PC-9 (cell line): ENCODE measurements around the gene CTRB2. TPM values are rescaled to one million over a fixed set of nuclear protein-coding genes. Genes with fewer than 3 reads are reported as not detected.

Experiments
- BruUV-seq: library from RNA; stranded (reverse); fragments of 400-500 nt; replicated peaks from 2 replicates; lab custom pipeline; 2021; lab: Mats Ljungman, UMichigan
- CTCF ChIA-PET: fragments of 300-600 bp; sonication (Branson Sonifier 250); formaldehyde crosslinking; loops from one replicate; lab custom pipeline; 2022; ENCODE audit warnings: antibody characterized with exemption; lab: Charles Lee
- POLR2A ChIA-PET: fragments of 300-600 bp; sonication (Branson Sonifier 250); formaldehyde crosslinking; loops from one replicate; lab custom pipeline; 2022; ENCODE audit warnings: antibody characterized with exemption; ENCODE audit not compliant: unreplicated experiment; lab: Charles Lee
- DNase-seq, 2 experiments: peaks; one replicate each; pipeline versions ENCODE4 v3.0.0 to v3.0.0-alpha.2; 2015 to 2022; ENCODE audit warnings: mixed read lengths in 1 of 2
- H2AFZ ChIP-seq: fragments of 200-600 bp; sonication (generic); 2 replicates; pipeline ENCODE4 v1.8.1; 2017; ENCODE audit warnings: antibody characterized with exemption
- H3F3A ChIP-seq: fragments of 200-600 bp; sonication (generic); 2 replicates; pipeline ENCODE4 v1.8.1; 2017; ENCODE audit warnings: antibody characterized with exemption, mild to moderate bottlenecking, low read depth; ENCODE audit not compliant: insufficient read depth
- H3K27ac ChIP-seq: fragments of 200-600 bp; sonication (generic); 2 replicates; pipeline ENCODE4 v1.6.1; 2016; ENCODE audit warnings: mixed run types
- H3K27me3 ChIP-seq: fragments of 200-600 bp; sonication (generic); 2 replicates; pipeline ENCODE4 v1.6.1; 2016; ENCODE audit warnings: low read depth, mixed run types; ENCODE audit not compliant: insufficient read depth
- H3K36me3 ChIP-seq: fragments of 200-600 bp; sonication (generic); 2 replicates; pipeline ENCODE4 v1.6.1; 2016; ENCODE audit warnings: low read depth, mixed run types
- H3K4me1 ChIP-seq: fragments of 200-600 bp; sonication (generic); replicated peaks from 2 replicates; pipeline ENCODE4 v1.6.1; 2016; ENCODE audit warnings: mixed run types; ENCODE audit not compliant: insufficient read depth
- H3K4me2 ChIP-seq: fragments of 200-600 bp; sonication (generic); 2 replicates; pipeline ENCODE4 v1.6.1; 2017; ENCODE audit warnings: mixed run types
- H3K4me3 ChIP-seq: fragments of 200-600 bp; sonication (generic); 2 replicates; pipeline ENCODE4 v1.6.1; 2016; ENCODE audit warnings: mixed run types
- H3K79me2 ChIP-seq: fragments of 200-600 bp; sonication (generic); 2 replicates; pipeline ENCODE4 v1.6.1; 2017; ENCODE audit warnings: low read depth, mixed run types
- H3K9me2 ChIP-seq: fragments of 200-600 bp; sonication (generic); 2 replicates; pipeline ENCODE4 v1.8.1; 2017; ENCODE audit warnings: mild to moderate bottlenecking; ENCODE audit not compliant: insufficient read depth
- H3K9me3 ChIP-seq: fragments of 200-600 bp; sonication (generic); 2 replicates; pipeline ENCODE4 v1.8.1; 2016; ENCODE audit warnings: low read depth; ENCODE audit not compliant: insufficient read depth
- H4K20me1 ChIP-seq: fragments of 200-600 bp; sonication (generic); 2 replicates; pipeline ENCODE4 v1.8.1; 2017; ENCODE audit not compliant: insufficient read depth
- EZH2 ChIP-seq: fragments of 200-600 bp; sonication (generic); IDR thresholded peaks from 2 replicates; pipeline ENCODE4 v1.8.0; 2017; ENCODE audit warnings: antibody characterized with exemption, low read depth
- intact Hi-C: fragments of 100-400 bp; cut with micrococcal nuclease; formaldehyde crosslinking; loops from one replicate; pipeline ENCODE4 v1.10.0; 2022; ENCODE audit not compliant: unreplicated experiment
- total RNA-seq: library from RNA; stranded (reverse); gene quantifications from 2 replicates; pipeline ENCODE4 v1.2.3, GENCODE V29; 2021
- TF ChIP-seq, protein P1 (sequence below): fragments of 200-600 bp; sonication (generic); conservative IDR thresholded peaks from 2 replicates; pipeline ENCODE4 v1.6.1; 2017; ENCODE audit warnings: mixed run types, antibody characterized with exemption, mild to moderate bottlenecking, moderate library complexity

CTRB2 gene
- total RNA-seq, 1 experiment from 2014 or later = not detected

DNA sequence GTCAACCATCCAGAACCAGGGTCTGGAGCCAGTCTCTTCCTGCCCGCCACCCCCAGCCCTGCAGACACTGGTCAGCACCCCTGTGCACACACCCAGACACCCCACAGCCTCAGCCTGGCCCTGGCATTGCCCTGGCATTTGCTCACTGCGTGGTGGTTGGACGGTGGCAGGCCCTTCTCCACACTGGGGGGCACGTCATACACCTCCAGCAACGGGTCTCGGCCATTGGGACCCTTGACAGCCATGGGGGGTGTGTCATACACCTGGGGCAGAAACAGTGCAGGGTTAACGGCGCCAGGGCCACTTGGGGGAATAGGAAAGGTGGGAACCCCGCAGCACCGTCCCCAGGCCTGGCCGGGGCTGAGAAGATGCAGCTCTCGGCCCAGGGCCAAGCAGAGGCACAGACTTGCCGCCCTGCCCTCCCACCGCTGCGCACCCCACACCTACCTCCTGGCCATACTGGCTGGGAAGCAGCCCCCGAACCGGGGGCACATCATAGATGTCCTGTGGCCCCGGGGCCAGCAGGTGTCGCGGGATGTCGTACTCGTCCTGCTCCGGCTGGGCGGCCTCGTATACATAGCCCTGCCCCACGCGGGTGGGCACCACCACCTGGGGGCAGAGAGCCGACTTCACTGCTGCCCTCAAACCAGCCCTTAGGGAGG is 29.9 kb upstream of the CTRB2 start:
- ChIA-PET CTCF (no interaction called here), POLR2A (interaction anchor here (0.7 kb wide), 1 partner anchor 227 kb away, joined by 4 read pairs; no protein-coding TSS in a partner anchor)
- Histone ChIP-seq H2AFZ (no peak overlapping the region), H3K4me1 (peaks cover 12% of the 10 kb centered on the region), H3K36me3 (0 out of 2 replicates have a peak, but pooled peaks cover 10% of the 10 kb centered on the region), H3K27me3 (no peaks in the 10 kb centered on the region), H3K4me2 (no peak overlapping the region), H3K4me3 (no peak overlapping the region), H3K9me2 (no peaks in the 10 kb centered on the region), H3K79me2 (peaks cover 33% of the 10 kb centered on the region), H4K20me1 (peaks cover 8% of the 10 kb centered on the region), H3K9me3 (no peaks in the 10 kb centered on the region), H3F3A (peaks cover 11% of the 10 kb centered on the region; the same call in 1 of the 2 replicates), H3K27ac (no peak overlapping the region)
- DNase-seq = no peak
- no peak for TF ChIP-seq EZH2
- TF ChIP-seq, protein P1, sequence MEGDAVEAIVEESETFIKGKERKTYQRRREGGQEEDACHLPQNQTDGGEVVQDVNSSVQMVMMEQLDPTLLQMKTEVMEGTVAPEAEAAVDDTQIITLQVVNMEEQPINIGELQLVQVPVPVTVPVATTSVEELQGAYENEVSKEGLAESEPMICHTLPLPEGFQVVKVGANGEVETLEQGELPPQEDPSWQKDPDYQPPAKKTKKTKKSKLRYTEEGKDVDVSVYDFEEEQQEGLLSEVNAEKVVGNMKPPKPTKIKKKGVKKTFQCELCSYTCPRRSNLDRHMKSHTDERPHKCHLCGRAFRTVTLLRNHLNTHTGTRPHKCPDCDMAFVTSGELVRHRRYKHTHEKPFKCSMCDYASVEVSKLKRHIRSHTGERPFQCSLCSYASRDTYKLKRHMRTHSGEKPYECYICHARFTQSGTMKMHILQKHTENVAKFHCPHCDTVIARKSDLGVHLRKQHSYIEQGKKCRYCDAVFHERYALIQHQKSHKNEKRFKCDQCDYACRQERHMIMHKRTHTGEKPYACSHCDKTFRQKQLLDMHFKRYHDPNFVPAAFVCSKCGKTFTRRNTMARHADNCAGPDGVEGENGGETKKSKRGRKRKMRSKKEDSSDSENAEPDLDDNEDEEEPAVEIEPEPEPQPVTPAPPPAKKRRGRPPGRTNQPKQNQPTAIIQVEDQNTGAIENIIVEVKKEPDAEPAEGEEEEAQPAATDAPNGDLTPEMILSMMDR = no peak
- intact Hi-C loops = no loop called here
- BruUV-seq = no TSS peak

DNA sequence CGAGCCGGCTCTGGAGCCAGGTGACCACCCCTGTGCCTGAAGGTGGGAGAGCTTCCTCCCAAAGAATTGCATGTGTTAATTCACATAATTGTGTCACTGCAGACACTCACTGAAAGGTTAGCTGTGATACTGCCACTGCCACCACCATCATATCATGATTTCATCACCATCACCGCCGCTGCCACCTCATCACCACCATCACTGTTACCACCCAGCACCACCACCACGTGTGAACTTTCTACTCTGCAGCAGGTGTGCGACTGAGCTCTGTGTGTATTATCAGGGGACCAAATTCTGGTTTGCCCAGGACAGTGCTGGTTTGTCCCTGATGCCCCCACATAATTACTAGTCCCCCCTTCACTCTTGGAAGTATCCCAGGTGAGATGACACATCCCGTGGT is 29.3 kb upstream of the CTRB2 start:
- no peak overlapping the region for H3K4me2 ChIP-seq
- no peak for DNase-seq
- H3K4me1 ChIP-seq = peaks cover 12% of the 10 kb centered on the region
- peaks cover 13% of the 10 kb centered on the region; the same call in 1 of the 2 replicates for H3K36me3 ChIP-seq
- H3K27me3 ChIP-seq = no peaks in the 10 kb centered on the region
- CTCF ChIA-PET = no interaction called here
- peaks cover 12% of the 10 kb centered on the region; the same call in 1 of the 2 replicates for H3F3A ChIP-seq
- H3K9me2 ChIP-seq = no peaks in the 10 kb centered on the region
- TF ChIP-seq EZH2 = no peak
- TF ChIP-seq, protein P1 = no peak
- no peak overlapping the region for H2AFZ ChIP-seq
- peaks cover 30% of the 10 kb centered on the region for H3K79me2 ChIP-seq
- BruUV-seq = no TSS peak
- no peak overlapping the region for H3K4me3 ChIP-seq
- intact Hi-C loops = no loop called here
- H3K9me3 ChIP-seq = no peaks in the 10 kb centered on the region
- POLR2A ChIA-PET = interaction anchor here (0.7 kb wide), 1 partner anchor 227 kb away, joined by 4 read pairs; no protein-coding TSS in a partner anchor
- no peak overlapping the region for H3K27ac ChIP-seq
- H4K20me1 ChIP-seq = peaks cover 8% of the 10 kb centered on the region

DNA sequence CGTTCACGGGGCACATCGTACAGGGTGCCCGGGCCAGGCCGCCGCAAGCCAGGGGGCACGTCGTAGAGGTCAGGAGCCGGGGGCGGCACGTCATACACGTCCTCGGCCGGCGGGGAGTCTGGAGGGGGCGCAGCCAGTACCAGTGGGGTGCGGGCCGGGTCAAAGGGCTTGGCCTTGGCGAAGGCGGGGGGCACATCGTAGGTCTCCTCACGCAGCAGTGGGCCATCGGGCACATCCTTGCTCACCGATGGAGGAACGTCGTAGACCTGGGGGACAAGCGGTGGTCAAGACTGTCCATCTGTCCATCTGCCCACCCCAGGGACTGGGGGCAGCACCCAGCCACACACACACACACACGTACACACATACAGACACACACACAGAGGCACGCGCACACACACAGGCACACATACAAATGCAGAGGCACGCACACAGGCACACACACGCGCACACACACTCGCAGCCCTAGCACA is 28.8 kb upstream of the CTRB2 start:
- no peaks in the 10 kb centered on the region for H3K27me3 ChIP-seq
- POLR2A ChIA-PET = interaction anchor here (0.7 kb wide), 1 partner anchor 228 kb away, joined by 4 read pairs; no protein-coding TSS in a partner anchor
- peaks cover 12% of the 10 kb centered on the region; the same call in 1 of the 2 replicates for H3F3A ChIP-seq

More for the DNA sequence above, 28.8 kb upstream of the CTRB2 start:
- Histone ChIP-seq H2AFZ (no peak overlapping the region), H3K4me1 (peaks cover 12% of the 10 kb centered on the region), H3K79me2 (peaks cover 27% of the 10 kb centered on the region), H3K9me3 (no peaks in the 10 kb centered on the region), H3K36me3 (peaks cover 10% of the 10 kb centered on the region; the same call in 1 of the 2 replicates), H3K9me2 (no peaks in the 10 kb centered on the region), H3K27ac (no peak overlapping the region), H4K20me1 (peaks cover 8% of the 10 kb centered on the region), H3K4me2 (no peak overlapping the region), H3K4me3 (no peak overlapping the region)
- BruUV-seq = no TSS peak
- no peak for DNase-seq
- CTCF ChIA-PET = no interaction called here
- intact Hi-C loops = no loop called here
- TF ChIP-seq, protein P1 = no peak
- TF ChIP-seq EZH2 = no peak
